Left ventricle myocardium inferior (tissue), 1 donor: ENCODE measurements around the gene RAB44. TPM values are rescaled to one million over a fixed set of nuclear protein-coding genes. Genes with fewer than 3 reads are reported as not detected.

Experiments used
- DNase-seq: peaks from one replicate; pipeline ENCODE4 v3.0.0-alpha.2; 2020
- H3K27ac ChIP-seq: fragments of 200-600 bp; replicated peaks from 2 replicates; pipeline ENCODE4 v1.8.0; 2021
- H3K27me3 ChIP-seq: fragments of 200-600 bp; 2 replicates; pipeline ENCODE4 v1.8.0; 2021; ENCODE audit warnings: low read depth
- H3K36me3 ChIP-seq: fragments of 200-600 bp; 2 replicates; pipeline ENCODE4 v1.8.0; 2021
- H3K4me1 ChIP-seq: fragments of 200-600 bp; 2 replicates; pipeline ENCODE4 v1.8.0; 2021
- H3K4me3 ChIP-seq: fragments of 200-600 bp; 2 replicates; pipeline ENCODE4 v1.8.0; 2021; ENCODE audit warnings: mild to moderate bottlenecking, moderate library complexity
- H3K9me3 ChIP-seq: fragments of 200-600 bp; replicated peaks from 2 replicates; pipeline ENCODE4 v1.8.0; 2021
- intact Hi-C: fragments of 100-400 bp; cut with micrococcal nuclease; formaldehyde crosslinking; loops from one replicate; pipeline ENCODE4 v1.11.0; 2022
- total RNA-seq: library from RNA; stranded (reverse); fragmentation: NEBNext Ultra II Directional; extraction: Animal tissue kit (Norgen Biotek cat#: 25700); gene quantifications from one replicate; pipeline ENCODE4 v1.2.1, GENCODE V29; 2021
- TF ChIP-seq, protein P1 (sequence below): fragments of 200-600 bp; IDR thresholded peaks from 2 replicates; pipeline ENCODE4 v1.8.0; 2021; ENCODE audit warnings: antibody characterized with exemption, mild to moderate bottlenecking, borderline replicate concordance
- donor health status: DM: no; HTN: yes; CAD: no; lungs with severe emphysema.

The RAB44 gene
- total RNA-seq, 1 donor from 2014 or later, result 0.05 TPM

- TF ChIP-seq, protein P1, sequence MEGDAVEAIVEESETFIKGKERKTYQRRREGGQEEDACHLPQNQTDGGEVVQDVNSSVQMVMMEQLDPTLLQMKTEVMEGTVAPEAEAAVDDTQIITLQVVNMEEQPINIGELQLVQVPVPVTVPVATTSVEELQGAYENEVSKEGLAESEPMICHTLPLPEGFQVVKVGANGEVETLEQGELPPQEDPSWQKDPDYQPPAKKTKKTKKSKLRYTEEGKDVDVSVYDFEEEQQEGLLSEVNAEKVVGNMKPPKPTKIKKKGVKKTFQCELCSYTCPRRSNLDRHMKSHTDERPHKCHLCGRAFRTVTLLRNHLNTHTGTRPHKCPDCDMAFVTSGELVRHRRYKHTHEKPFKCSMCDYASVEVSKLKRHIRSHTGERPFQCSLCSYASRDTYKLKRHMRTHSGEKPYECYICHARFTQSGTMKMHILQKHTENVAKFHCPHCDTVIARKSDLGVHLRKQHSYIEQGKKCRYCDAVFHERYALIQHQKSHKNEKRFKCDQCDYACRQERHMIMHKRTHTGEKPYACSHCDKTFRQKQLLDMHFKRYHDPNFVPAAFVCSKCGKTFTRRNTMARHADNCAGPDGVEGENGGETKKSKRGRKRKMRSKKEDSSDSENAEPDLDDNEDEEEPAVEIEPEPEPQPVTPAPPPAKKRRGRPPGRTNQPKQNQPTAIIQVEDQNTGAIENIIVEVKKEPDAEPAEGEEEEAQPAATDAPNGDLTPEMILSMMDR, result no peak
- intact Hi-C loops, result no loop called here
- Histone ChIP-seq H3K27ac (no peak overlapping the region), H3K27me3 (no peaks in the 10 kb centered on the region), H3K36me3 (no peaks in the 10 kb centered on the region), H3K9me3 (no peaks in the 10 kb centered on the region), H3K4me3 (no peak overlapping the region), H3K4me1 (peaks cover 25% of the 10 kb centered on the region)
- no peak for DNase-seq
Observed at GRCh38 chr6:36671687-36672375, 25.8 kb upstream of the RAB44 start.

GRCh38 chr6:36673882-36674281, 23.7 kb upstream of the RAB44 start:
- Histone ChIP-seq H3K9me3 (no peaks in the 10 kb centered on the region), H3K27me3 (no peaks in the 10 kb centered on the region), H3K4me3 (no peak overlapping the region), H3K4me1 (peaks cover 29% of the 10 kb centered on the region), H3K27ac (no peak overlapping the region), H3K36me3 (no peaks in the 10 kb centered on the region)
- DNase-seq, result no peak
- intact Hi-C loops, result no loop called here
- TF ChIP-seq, protein P1, result no peak

- H3K9me3 ChIP-seq, result no peaks in the 10 kb centered on the region
- H3K4me1 ChIP-seq, result peaks cover 40% of the 10 kb centered on the region
- intact Hi-C loops, result no loop called here
- DNase-seq, result no peak
- TF ChIP-seq, protein P1, result no peak
- no peak overlapping the region for H3K4me3 ChIP-seq
- H3K27ac ChIP-seq, result no peak overlapping the region
- H3K36me3 ChIP-seq, result no peaks in the 10 kb centered on the region
- H3K27me3 ChIP-seq, result no peaks in the 10 kb centered on the region
Observed at GRCh38 chr6:36674942-36675341, 22.7 kb upstream of the RAB44 start.

DNA sequence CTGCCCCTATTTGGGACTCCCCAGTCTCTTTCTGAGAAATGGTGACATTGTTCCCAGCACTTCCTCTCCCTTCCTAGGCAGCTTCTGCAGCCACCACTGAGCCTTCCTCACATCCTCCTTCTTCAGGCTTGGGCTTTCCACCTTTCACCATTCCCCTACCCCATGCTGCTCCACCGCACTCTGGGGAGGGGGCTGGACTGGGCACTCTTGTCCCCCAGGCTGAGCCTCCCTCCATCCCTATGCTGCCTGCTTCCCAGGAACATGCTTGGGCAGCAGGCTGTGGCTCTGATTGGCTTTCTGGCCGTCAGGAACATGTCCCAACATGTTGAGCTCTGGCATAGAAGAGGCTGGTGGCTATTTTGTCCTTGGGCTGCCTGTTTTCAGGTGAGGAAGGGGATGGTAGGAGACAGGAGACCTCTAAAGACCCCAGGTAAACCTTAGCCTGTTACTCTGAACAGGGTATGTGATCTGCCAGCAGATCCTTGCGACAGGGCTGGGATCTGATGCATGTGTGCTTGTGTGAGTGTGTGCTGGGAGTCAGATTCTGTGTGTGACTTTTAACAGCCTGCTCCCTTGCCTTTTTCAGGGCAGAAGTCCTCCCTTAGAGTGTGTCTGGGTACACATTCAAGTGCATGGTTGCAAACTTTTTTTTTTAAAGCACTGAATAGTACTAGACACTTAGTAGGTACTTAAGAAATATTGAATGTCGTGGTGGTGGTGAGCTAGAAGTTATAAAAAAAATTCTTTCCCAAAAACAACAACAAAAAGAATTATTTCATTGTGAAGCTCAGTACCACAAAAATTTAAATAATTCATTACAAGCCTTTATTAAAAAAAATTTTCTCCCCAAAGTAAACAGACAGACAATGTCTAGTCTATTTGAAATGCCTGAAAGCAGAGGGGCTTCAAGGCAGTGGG, 21.2 kb upstream of the RAB44 start:
- H3K4me3 ChIP-seq, result no peak overlapping the region
- H3K27ac ChIP-seq, result peak overlapping the region; percentile 99
- TF ChIP-seq, protein P1, result no peak
- DNase-seq, result no peak
- peaks cover 50% of the 10 kb centered on the region for H3K4me1 ChIP-seq
- no peaks in the 10 kb centered on the region for H3K36me3 ChIP-seq
- no peaks in the 10 kb centered on the region for H3K27me3 ChIP-seq
- H3K9me3 ChIP-seq, result no peaks in the 10 kb centered on the region
- intact Hi-C loops, result no loop called here

- no peaks in the 10 kb centered on the region for H3K27me3 ChIP-seq
- TF ChIP-seq, protein P1, result no peak
- H3K4me1 ChIP-seq, result peaks cover 58% of the 10 kb centered on the region
- intact Hi-C loops, result no loop called here
- H3K4me3 ChIP-seq, result peak overlapping the region; percentile 98
- DNase-seq, result no peak
- peak overlapping the region; percentile 99 for H3K27ac ChIP-seq
- H3K36me3 ChIP-seq, result no peaks in the 10 kb centered on the region
- H3K9me3 ChIP-seq, result no peaks in the 10 kb centered on the region
Observed at GRCh38 chr6:36677059-36677749, 20.4 kb upstream of the RAB44 start.
